ENCODE results near the gene KRT6A.

The KRT6A gene

GRCh38 chr12:52493172-52493571, at the start of gene KRT6A:
Gene KRT6A, minus strand, starts transcription at chr12:52493257. Its CDS starts 69 bp downstream, at chr12:52493188.
- no peak for DNase-seq (ENCODE audit: low read depth)
- H3K4me3 ChIP-seq (ENCODE audit: low read depth, low read length) = no peak within 1 kb of the TSS
- TF ChIP-seq, protein P1, sequence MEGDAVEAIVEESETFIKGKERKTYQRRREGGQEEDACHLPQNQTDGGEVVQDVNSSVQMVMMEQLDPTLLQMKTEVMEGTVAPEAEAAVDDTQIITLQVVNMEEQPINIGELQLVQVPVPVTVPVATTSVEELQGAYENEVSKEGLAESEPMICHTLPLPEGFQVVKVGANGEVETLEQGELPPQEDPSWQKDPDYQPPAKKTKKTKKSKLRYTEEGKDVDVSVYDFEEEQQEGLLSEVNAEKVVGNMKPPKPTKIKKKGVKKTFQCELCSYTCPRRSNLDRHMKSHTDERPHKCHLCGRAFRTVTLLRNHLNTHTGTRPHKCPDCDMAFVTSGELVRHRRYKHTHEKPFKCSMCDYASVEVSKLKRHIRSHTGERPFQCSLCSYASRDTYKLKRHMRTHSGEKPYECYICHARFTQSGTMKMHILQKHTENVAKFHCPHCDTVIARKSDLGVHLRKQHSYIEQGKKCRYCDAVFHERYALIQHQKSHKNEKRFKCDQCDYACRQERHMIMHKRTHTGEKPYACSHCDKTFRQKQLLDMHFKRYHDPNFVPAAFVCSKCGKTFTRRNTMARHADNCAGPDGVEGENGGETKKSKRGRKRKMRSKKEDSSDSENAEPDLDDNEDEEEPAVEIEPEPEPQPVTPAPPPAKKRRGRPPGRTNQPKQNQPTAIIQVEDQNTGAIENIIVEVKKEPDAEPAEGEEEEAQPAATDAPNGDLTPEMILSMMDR (IDR thresholded peaks at IDR 0.05; ENCODE audit: control insufficient read depth, extremely low read depth, insufficient read depth) = no peak

DNA sequence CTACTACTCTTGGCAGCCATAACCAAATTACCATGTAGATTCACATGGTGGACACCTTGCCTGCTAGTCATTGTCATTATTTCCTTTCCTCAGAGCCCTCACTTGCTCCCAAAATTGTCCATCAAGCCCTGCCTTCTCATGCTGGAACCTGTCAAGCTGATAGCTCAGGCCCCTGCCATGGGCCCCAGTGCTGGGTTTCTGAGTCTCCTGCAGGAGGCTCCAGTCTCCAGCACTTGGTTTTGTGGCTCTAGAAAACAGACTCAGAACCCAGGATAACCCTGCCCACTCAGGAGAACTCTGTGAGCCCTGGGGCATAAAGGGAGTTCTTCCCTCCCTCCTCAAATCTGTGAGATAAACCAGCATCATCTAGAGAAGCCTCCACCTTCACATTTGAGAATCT, 49.1 kb upstream of the KRT6A start:
- TF ChIP-seq, protein P1 (IDR thresholded peaks at IDR 0.05; ENCODE audit: control insufficient read depth, extremely low read depth, insufficient read depth) = no peak
- no peak for DNase-seq (ENCODE audit: low read depth)

DNA sequence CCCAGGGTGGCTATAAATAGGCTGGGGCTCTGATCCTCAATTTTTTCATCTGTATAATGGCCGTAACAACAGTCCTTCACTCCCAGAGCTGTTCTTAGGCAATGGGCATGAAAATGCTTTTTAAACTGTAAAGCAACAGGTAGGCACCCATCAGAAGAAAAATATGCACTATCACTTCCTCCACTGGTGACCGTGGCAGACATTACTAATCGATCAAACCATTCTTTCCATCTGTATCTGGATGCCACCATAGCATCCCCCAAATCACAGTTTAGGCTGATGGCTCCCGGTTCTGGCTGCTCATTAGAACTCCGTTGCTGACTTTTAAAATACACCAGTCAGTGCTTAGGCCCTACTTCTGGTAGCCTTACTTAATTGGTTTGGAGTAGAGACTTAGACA, 48.7 kb upstream of the KRT6A start:
- no peak for DNase-seq (ENCODE audit: low read depth)
- no peak overlapping the region for H3K4me3 ChIP-seq (ENCODE audit: low read depth, low read length)
- TF ChIP-seq, protein P1 (IDR thresholded peaks at IDR 0.05; ENCODE audit: control insufficient read depth, extremely low read depth, insufficient read depth) = no peak

More for the DNA sequence above, 49.1 kb upstream of the KRT6A start:
- H3K4me3 ChIP-seq (ENCODE audit: low read depth, low read length) = no peak overlapping the region

DNA sequence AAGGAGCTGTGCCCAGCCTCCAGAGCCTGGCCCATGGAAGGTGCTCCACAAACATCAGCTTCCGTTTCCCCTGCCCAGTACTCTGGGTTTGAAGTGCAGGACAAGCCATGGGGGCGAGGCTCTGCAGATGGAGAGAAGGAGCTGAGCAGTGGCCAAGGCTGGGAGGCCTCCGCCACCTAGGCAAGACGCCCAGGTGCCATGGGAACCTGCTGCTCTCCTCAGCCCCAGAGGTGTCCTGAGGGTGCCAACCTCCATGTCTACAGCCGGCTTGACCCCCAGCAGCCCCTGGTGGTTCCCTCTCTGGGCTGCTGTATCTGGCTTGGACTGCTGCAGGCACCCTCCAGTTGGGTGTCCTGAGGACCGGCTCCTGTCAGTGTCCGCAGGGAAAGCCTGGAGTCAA, 47.5 kb upstream of the KRT6A start:
- H3K4me3 ChIP-seq (ENCODE audit: low read depth, low read length) = no peak overlapping the region
- DNase-seq (ENCODE audit: low read depth) = no peak
- TF ChIP-seq, protein P1 (IDR thresholded peaks at IDR 0.05; ENCODE audit: control insufficient read depth, extremely low read depth, insufficient read depth) = no peak

DNA sequence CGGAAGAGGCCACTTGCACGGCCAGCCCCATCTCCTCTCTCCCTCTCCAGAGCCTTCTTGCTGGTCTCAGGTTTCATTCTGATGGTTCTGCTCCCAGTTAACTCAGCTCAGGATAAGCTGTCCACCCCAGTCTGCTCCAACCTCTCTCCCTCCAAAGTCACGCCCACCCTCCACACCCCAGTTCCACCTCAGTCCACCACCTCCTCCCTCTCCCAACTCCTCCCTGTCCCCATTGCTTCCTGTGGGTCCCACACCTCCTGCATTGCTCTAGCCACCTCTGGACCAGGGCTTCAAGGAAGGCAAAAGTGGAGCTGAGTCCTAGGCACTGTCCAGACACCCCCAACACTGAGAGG, 46.7 kb upstream of the KRT6A start:
- TF ChIP-seq, protein P1 (IDR thresholded peaks at IDR 0.05; ENCODE audit: control insufficient read depth, extremely low read depth, insufficient read depth) = no peak
- DNase-seq (ENCODE audit: low read depth) = no peak

GRCh38 chr12:52539083-52539820, 46.2 kb upstream of the KRT6A start:
- H3K4me3 ChIP-seq (ENCODE audit: low read depth, low read length) = no peak overlapping the region
- DNase-seq (ENCODE audit: low read depth) = peak; percentile 36
- TF ChIP-seq, protein P1 (IDR thresholded peaks at IDR 0.05; ENCODE audit: control insufficient read depth, extremely low read depth, insufficient read depth) = no peak

More for the DNA sequence above, 46.7 kb upstream of the KRT6A start:
- no peak overlapping the region for H3K4me3 ChIP-seq (ENCODE audit: low read depth, low read length)

GRCh38 chr12:52537101-52537500, 44.0 kb upstream of the KRT6A start:
- TF ChIP-seq, protein P1 (IDR thresholded peaks at IDR 0.05; ENCODE audit: control insufficient read depth, extremely low read depth, insufficient read depth) = no peak
- DNase-seq (ENCODE audit: low read depth) = no peak
- H3K4me3 ChIP-seq (ENCODE audit: low read depth, low read length) = no peak overlapping the region
